Activated naive CD4-positive, alpha-beta T cell treated with anti-CD3 and anti-CD28 coated beads for 36 hours (primary cell): ENCODE measurements around the gene CENPM. TPM values are rescaled to one million over a fixed set of nuclear protein-coding genes. Genes with fewer than 3 reads are reported as not detected.

Experiments used
- CTCF ChIA-PET: fragments of 350-600 bp; sonication (Branson Sonifier 250); formaldehyde crosslinking; loops from one replicate; lab custom pipeline; 2021; ENCODE audit warnings: antibody characterized with exemption; lab: Charles Lee
- DNase-seq: peaks from one replicate; pipeline ENCODE4 v3.0.0-alpha.2; 2020
- H3K27ac Mint-ChIP-seq: one replicate; pipeline ENCODE4 v1.8.0; 2021; ENCODE audit warnings: mild to moderate bottlenecking, mixed read lengths
- H3K27me3 Mint-ChIP-seq: one replicate; pipeline ENCODE4 v1.8.0; 2021; ENCODE audit warnings: low read depth, mixed read lengths
- H3K36me3 Mint-ChIP-seq: one replicate; pipeline ENCODE4 v1.8.0; 2021; ENCODE audit warnings: low read depth, mixed read lengths
- H3K4me1 Mint-ChIP-seq: one replicate; pipeline ENCODE4 v1.8.0; 2021; ENCODE audit warnings: low read depth, mixed read lengths
- H3K4me3 Mint-ChIP-seq: one replicate; pipeline ENCODE4 v1.8.0; 2021; ENCODE audit warnings: mild to moderate bottlenecking, moderate library complexity, mixed read lengths
- H3K9me3 Mint-ChIP-seq: one replicate; pipeline ENCODE4 v1.8.0; 2021; ENCODE audit warnings: mixed read lengths
- intact Hi-C: fragments of 100-400 bp; cut with micrococcal nuclease; formaldehyde crosslinking; loops from one replicate; pipeline ENCODE4 v1.15.1; 2023
- total RNA-seq, 2 experiments: library from RNA; stranded (reverse); gene quantifications; one replicate each; pipeline ENCODE4 v1.2.3, GENCODE V29; 2021

Gene CENPM
- total RNA-seq, 2 experiments from 2014 or later, result 95.4 to 110 TPM

DNA sequence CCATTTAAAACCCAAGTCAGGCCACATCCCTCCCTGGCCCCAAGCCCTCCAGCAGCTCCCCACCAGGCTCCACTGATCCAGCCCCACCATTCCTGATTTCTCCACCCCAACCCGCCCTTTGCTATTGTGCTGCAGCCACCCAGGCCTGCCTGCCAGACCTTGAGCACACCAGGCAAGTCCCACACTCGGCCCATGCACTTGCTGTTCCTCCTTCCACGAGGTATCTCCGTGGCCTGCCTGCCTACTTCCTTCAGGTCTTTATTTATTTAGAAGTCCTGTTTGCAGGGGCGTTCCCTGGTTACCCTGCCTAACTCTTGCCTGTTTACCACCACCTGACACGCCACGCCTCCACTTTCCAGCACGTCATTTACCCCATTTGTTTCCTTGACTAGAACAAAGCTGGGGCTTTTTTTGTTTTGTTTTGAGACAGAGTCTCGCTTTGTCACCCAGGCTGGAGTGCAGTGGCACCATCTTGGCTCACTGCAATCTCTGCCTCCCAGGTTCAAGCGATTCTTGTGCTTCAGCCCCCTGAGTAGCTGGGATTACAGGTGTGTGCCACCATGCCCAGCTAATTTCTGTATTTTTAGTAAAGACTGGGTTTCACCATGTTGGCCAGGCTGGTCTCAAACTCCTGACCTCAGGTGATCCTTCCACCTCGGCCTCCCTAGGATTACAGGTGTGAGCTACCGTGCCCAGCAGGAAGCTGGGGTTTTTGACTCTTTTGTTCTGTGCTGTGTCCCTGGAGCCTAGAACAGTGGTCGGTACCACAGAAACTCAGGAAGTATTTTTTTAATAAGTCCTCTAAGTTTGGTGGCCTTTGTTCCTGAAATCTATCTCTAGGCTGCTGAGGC lies 6.7 kb downstream of the CENPM start:
- peak; percentile 100 for DNase-seq
- Mint-ChIP-seq H3K4me3 (peak overlapping the region; percentile 69), H3K27ac (peak overlapping the region; percentile 100), H3K36me3 (peaks cover 81% of the 10 kb centered on the region), H3K27me3 (no peaks in the 10 kb centered on the region), H3K9me3 (no peaks in the 10 kb centered on the region), H3K4me1 (peaks cover 64% of the 10 kb centered on the region)
- CTCF ChIA-PET, result interaction anchor here (0.6 to 3.0 kb wide), 17 partner anchors 9 to 273 kb away, joined by 3 to 19 read pairs (median 5); partner anchors contain the start of genes MEI1 and TNFRSF13C
- intact Hi-C loops, result loop anchor here (1.0 to 10.0 kb wide), 11 partner anchors 21 to 495 kb away; partner anchors contain the start of genes DESI1, SNU13, TOB2 and XRCC6

DNA sequence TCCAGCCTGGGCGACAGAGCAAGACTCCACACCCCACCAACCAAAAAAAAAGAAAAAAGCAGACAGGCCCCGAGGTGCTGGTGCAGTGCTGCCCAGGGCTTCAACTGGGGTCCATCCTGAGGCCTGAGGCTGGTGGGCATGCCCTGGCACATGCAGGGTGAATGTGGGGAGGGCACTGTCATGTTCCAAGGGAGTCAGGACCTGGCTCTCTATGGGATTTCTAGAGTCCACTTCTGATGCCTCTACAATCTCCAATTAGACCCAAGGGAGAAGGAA lies 10.1 kb downstream of the CENPM start:
- H3K4me1 Mint-ChIP-seq, result peaks cover 35% of the 10 kb centered on the region
- no peak for DNase-seq
- H3K27me3 Mint-ChIP-seq, result no peaks in the 10 kb centered on the region
- no peak overlapping the region for H3K4me3 Mint-ChIP-seq
- intact Hi-C loops, result no loop called here
- CTCF ChIA-PET, result no interaction called here
- H3K27ac Mint-ChIP-seq, result peak overlapping the region; percentile 61
- H3K36me3 Mint-ChIP-seq, result peaks cover 60% of the 10 kb centered on the region
- H3K9me3 Mint-ChIP-seq, result no peaks in the 10 kb centered on the region

DNA sequence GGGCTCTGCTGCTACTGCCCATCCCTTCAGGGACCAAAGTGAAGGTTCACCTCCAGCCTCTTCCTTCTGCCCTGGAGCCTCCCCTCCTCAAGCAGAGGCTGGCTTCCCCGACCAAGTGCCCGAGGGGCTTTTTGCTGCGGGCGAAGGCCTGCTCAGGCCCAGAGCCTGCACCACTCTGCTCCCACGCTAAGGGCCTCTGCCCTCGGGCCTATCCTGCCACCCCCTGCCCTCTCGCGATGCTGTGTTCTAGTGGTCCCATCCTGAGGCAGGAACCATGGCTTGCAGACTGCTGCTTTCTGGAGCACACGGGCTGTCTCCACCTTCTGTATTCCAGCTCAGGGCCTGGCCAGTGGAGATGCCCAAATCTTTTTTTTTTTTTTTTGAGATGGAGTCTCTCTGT lies 11.4 kb downstream of the CENPM start:
- no peaks in the 10 kb centered on the region for H3K9me3 Mint-ChIP-seq

DNA sequence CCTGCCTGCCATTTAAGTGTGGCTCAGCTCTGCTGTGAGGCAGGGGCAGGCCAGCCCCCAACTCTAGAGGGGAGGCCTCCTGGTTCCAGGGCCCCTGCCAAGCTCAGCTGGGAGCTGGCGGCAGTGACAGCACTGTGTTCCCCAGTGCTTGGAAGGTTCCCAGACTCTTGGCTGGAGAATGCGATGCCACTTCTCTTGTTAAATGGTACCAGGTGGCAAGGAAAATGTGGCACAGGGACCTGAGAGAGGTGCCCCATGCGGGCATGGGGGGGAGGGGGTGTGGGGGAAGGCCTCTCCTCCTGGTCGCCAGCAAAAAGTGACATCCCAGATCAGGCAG lies 12.0 kb downstream of the CENPM start:
- no peak for DNase-seq
- intact Hi-C loops, result no loop called here
- Mint-ChIP-seq H3K27me3 (no peaks in the 10 kb centered on the region), H3K27ac (no peak overlapping the region), H3K9me3 (no peaks in the 10 kb centered on the region), H3K4me1 (peaks cover 17% of the 10 kb centered on the region), H3K36me3 (peaks cover 43% of the 10 kb centered on the region), H3K4me3 (no peak overlapping the region)
- CTCF ChIA-PET, result no interaction called here

More for the DNA sequence above, 11.4 kb downstream of the CENPM start:
- Mint-ChIP-seq H3K36me3 (peaks cover 47% of the 10 kb centered on the region), H3K4me3 (no peak overlapping the region), H3K4me1 (peaks cover 22% of the 10 kb centered on the region), H3K27ac (peak overlapping the region; percentile 26), H3K27me3 (no peaks in the 10 kb centered on the region)
- DNase-seq, result no peak
- intact Hi-C loops, result no loop called here
- CTCF ChIA-PET, result interaction anchor here (0.6 kb wide), 1 partner anchor 237 kb away, joined by 7 read pairs; no protein-coding TSS in a partner anchor

DNA sequence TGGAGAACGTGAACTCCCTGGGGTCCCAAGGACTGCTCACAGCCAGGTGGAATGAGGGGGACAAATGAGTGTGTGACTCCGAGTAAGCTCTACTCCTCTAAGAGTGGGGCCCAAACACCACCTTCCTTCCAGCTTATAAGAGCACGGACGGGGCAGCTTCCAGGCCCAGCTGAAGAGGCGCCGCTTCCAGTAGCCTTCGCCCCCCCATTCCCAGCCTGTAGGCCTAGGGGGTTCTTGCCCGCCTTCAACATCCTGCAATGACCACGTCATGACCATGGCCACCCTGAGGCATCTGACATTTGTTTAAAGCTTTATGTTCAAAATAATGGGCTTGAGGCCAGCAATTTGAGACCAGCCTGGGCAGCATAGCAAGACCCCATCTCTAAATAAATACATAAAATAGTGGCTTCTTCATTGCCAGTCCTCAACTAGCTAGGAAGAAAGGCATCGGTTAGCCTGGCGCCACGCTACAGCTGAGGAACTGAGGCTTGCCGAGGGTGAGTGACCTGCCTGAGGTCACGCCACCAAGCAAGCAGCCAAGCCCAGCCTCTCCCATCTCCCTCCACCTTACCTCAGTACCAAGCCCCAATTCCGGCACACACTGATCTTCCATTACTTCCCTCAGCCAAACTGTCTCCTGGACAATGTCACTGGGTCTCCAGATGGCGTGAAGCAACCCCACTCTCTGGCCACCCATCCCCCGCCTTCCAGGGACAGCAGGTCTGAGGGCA lies 12.5 kb downstream of the CENPM start:
- intact Hi-C loops, result no loop called here
- Mint-ChIP-seq H3K27ac (no peak overlapping the region), H3K27me3 (no peaks in the 10 kb centered on the region)

DNA sequence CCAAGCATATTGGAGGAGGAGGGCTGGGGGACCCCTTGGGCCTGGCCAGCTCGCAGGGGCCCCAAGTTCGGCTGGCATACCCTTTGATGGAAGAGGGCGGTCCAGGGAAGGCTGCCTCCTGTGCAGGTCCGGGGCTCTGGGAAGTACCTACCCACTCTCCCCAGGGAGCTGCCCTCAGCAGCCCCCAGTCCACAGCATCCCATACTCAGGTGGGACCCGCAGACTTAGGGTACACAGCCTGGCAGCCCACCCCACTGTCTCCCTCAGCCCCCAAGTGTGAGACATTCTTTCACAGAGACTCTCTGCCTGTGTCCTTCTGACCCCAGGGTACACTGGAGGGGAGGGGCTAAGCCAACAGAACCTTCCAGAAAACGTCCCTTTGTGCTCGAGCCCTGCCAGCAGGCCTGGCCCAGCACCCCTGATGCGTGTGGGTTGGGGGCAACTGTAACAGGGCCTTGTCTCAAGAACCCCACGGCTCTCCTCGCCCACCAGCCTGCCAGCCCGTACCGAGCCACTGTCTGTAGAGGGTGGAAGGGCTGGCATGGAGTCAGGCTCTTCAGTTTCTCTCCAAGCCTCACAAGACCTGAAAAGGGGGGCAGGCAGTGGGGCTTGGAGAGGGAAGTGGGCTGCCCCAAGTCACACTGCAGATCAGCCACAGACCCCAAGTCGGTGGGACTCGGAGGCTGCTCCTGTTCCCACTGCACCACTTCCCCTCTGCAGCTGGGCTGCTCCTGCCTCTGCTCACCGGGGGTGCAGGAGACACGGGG lies 13.4 kb downstream of the CENPM start:
- Mint-ChIP-seq H3K27ac (no peak overlapping the region), H3K27me3 (no peaks in the 10 kb centered on the region), H3K4me1 (peaks cover 10% of the 10 kb centered on the region), H3K9me3 (no peaks in the 10 kb centered on the region), H3K36me3 (peaks cover 31% of the 10 kb centered on the region), H3K4me3 (no peak overlapping the region)
- DNase-seq, result no peak
- intact Hi-C loops, result no loop called here
- CTCF ChIA-PET, result interaction anchor here (0.6 kb wide), 1 partner anchor 509 kb away, joined by 3 read pairs; no protein-coding TSS in a partner anchor

More for the DNA sequence above, 12.5 kb downstream of the CENPM start:
- CTCF ChIA-PET, result no interaction called here
- Mint-ChIP-seq H3K4me3 (no peak overlapping the region), H3K9me3 (no peaks in the 10 kb centered on the region), H3K4me1 (peaks cover 11% of the 10 kb centered on the region), H3K36me3 (peaks cover 39% of the 10 kb centered on the region)
- DNase-seq, result no peak

DNA sequence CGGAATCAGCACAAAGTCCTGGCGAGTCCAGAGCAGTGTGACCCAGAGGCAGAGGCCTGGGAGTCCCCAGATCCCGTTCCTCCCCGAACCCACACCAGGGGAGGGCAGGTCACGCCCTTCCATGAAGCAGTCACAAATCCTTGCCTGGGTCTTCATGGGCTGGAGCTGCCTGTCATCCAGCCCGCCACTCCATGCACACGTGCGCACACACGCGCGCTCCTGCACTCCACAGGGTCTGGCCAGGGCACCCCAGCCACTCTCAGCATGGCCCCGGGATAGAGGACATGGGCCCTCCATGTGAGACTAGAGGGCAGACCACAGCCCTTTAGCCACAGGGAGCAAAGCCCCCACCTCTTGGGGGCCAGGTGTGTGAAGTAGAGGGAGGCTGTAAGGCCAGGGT lies 14.6 kb downstream of the CENPM start:
- Mint-ChIP-seq H3K9me3 (no peaks in the 10 kb centered on the region), H3K4me1 (peaks cover 18% of the 10 kb centered on the region), H3K27me3 (no peaks in the 10 kb centered on the region), H3K4me3 (no peak overlapping the region), H3K36me3 (peaks cover 19% of the 10 kb centered on the region), H3K27ac (no peak overlapping the region)
- intact Hi-C loops, result no loop called here
- no peak for DNase-seq
- CTCF ChIA-PET, result no interaction called here

DNA sequence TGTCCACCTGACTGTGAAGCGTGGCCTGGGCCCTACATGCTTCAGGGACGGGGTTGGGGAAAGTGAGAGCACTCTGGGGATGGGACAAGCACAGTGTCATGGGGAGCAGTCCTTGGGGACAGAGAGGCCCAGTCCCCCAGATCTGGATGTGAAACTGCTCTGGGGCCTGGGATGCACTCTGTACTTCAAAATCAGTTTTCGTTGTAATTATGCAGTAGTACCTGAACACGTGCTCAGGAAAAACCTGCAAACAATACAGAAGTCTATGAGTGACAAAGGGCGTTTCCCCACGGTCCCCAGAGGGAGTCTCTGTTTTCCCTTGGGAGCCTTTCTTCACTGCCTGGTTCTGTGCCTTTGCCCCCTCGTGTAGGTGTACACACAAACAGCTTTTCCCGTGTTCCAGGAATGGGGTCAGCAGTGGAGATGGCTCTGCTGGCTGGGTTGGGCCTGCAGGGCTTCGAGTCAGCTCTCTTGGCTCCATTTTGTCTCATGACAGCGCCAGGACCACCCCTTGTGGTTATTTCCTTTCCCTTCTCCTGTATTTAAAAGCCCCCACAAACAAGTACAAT lies 15.2 kb downstream of the CENPM start:
- H3K4me3 Mint-ChIP-seq, result no peak overlapping the region
- H3K27me3 Mint-ChIP-seq, result no peaks in the 10 kb centered on the region
- peaks cover 13% of the 10 kb centered on the region for H3K36me3 Mint-ChIP-seq
- no peak for DNase-seq
- CTCF ChIA-PET, result no interaction called here
- H3K9me3 Mint-ChIP-seq, result no peaks in the 10 kb centered on the region
- H3K4me1 Mint-ChIP-seq, result peaks cover 19% of the 10 kb centered on the region
- no peak overlapping the region for H3K27ac Mint-ChIP-seq
- intact Hi-C loops, result no loop called here

DNA sequence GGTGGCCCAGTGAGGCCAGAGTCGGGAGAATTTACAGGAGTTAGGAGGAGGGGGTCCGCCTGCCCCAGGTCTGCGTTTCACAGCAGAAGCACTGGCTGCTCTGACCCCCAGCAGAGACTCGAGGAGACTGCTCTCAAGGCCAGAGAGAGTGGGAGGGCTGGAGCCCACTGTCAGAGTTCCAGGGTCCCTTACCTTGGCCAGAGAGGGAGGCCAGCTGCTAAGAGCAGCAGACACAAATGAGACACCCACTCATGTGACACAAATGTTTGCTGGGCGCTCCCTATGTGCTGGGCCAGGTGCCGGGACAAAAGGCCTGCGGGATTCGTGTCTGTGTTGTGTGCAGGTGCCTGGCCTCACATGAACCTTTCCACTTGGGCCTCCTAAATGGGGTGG lies 17.5 kb downstream of the CENPM start:
- CTCF ChIA-PET, result no interaction called here
- intact Hi-C loops, result no loop called here
- H3K4me3 Mint-ChIP-seq, result no peak overlapping the region
- peaks cover 28% of the 10 kb centered on the region for H3K4me1 Mint-ChIP-seq
- H3K27ac Mint-ChIP-seq, result no peak overlapping the region
- H3K27me3 Mint-ChIP-seq, result peaks cover 6% of the 10 kb centered on the region
- peaks cover 7% of the 10 kb centered on the region for H3K36me3 Mint-ChIP-seq
- H3K9me3 Mint-ChIP-seq, result no peaks in the 10 kb centered on the region
- no peak for DNase-seq

DNA sequence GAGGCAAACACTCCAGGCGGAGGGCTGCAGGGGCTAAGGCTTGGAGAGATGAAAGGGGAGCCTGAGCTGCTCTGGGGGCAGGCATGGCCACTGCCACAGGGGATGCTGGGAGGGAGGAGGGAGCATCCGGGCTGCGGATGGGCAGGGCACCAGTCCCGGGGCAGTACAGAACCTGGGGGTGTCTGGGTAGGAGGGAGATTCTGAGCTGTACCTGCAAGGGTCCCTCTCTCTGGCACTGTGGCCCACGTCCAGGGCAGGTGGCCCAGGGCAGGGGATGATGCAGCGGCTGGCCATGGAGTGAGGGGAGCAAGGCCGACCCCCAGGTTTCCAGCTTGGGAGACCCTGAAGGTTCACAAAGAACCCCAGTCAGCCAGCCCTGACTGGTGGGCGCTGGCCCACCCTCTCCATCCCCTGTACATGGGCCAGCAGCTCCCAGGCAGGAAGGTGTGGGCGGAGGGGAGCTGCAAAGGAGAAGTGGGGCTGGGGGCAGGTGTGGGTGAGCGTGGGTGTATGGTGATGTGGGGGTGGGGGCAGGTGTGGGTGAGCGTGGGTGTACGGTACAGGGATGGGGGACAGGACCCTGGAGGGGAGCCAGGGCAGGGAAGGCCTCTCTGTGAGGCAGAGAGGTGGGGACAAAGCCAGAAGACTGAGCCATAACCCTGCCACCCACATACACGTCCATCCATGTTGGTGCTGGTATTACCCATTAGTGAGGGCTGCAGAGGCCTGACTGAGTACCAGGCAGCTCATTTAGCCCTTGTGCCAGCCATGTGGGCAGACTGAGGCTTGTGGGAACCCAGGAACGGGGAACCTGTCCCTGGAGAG lies 18.1 kb downstream of the CENPM start:
- H3K36me3 Mint-ChIP-seq, result peaks cover 7% of the 10 kb centered on the region
- CTCF ChIA-PET, result no interaction called here
- peaks cover 28% of the 10 kb centered on the region for H3K4me1 Mint-ChIP-seq
- no peaks in the 10 kb centered on the region for H3K9me3 Mint-ChIP-seq
- peaks cover 6% of the 10 kb centered on the region for H3K27me3 Mint-ChIP-seq
- no peak overlapping the region for H3K27ac Mint-ChIP-seq
- intact Hi-C loops, result no loop called here
- DNase-seq, result no peak
- H3K4me3 Mint-ChIP-seq, result no peak overlapping the region

DNA sequence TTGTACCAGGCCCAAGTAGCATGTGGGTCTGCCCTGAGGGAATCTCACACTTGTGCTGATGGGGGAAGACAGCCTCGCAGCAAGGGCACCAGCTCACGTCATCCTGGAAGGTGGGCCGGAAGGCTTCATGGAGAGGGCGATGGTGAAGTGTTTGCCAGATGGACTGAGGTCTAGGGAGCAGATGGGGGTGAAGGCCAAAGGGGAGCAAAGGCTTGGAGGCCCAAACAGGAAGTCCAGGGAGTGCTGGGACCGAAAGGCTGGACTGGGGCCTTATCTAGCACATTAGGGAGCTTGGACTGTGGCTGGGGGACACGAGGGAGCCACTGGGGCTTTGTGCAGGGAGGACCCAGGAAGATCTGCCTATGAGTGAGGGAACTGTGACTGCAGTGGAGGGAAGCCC lies 19.1 kb downstream of the CENPM start:
- H3K4me1 Mint-ChIP-seq, result peaks cover 28% of the 10 kb centered on the region

More for the DNA sequence above, 19.1 kb downstream of the CENPM start:
- H3K4me3 Mint-ChIP-seq, result no peak overlapping the region
- no peaks in the 10 kb centered on the region for H3K9me3 Mint-ChIP-seq
- no peak for DNase-seq
- no peak overlapping the region for H3K27ac Mint-ChIP-seq
- peaks cover 4% of the 10 kb centered on the region for H3K36me3 Mint-ChIP-seq
- H3K27me3 Mint-ChIP-seq, result peaks cover 6% of the 10 kb centered on the region
- CTCF ChIA-PET, result no interaction called here
- intact Hi-C loops, result no loop called here
